ENCODE results near the gene MSMO1. TPM values are rescaled to one million over a fixed set of nuclear protein-coding genes. Genes with fewer than 3 reads are reported as not detected.

Gene MSMO1
- total RNA-seq, 1 experiment from 2014 or later, result 72.9 TPM

DNA sequence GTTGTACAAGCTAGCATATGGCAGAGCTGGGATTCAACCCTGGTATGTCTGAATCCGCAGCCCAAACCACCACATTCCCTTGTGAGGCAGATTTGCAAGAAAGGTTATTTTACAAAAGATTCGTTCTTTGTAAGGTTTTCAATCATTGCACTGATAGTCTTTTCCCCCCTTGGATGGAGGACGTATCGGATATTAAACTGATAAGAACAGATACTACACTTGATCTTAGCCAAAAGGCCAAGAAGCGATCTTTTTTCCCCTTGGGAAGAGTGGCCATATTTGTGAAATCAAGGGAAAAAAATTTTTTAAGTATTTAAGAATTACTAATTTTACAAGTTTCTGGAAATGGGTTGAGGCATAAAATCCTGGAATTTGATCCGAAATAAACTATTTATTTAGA, 34.4 kb upstream of the MSMO1 start:
- no peaks in the 10 kb centered on the region for H3K27me3 Mint-ChIP-seq (ENCODE audit: low read depth)
- ATAC-seq (no peak), DNase-seq (ENCODE audit: low spot score) (no peak)
- ChIA-PET CTCF (no interaction called here), POLR2A (no interaction called here)
- H3K4me3 Mint-ChIP-seq, result no peak overlapping the region
- H3K27ac Mint-ChIP-seq, result no peak overlapping the region
- H3K9me3 Mint-ChIP-seq, result no peaks in the 10 kb centered on the region
- TF ChIP-seq GTF2I (CRISPR knock-in tag; conservative IDR thresholded peaks at IDR 0.05), result no peak
- H3K4me1 Mint-ChIP-seq, result peaks cover 13% of the 10 kb centered on the region
- peaks cover under 1% of the 10 kb centered on the region; the same call in 1 of the 2 replicates for H3K36me3 Mint-ChIP-seq

DNA sequence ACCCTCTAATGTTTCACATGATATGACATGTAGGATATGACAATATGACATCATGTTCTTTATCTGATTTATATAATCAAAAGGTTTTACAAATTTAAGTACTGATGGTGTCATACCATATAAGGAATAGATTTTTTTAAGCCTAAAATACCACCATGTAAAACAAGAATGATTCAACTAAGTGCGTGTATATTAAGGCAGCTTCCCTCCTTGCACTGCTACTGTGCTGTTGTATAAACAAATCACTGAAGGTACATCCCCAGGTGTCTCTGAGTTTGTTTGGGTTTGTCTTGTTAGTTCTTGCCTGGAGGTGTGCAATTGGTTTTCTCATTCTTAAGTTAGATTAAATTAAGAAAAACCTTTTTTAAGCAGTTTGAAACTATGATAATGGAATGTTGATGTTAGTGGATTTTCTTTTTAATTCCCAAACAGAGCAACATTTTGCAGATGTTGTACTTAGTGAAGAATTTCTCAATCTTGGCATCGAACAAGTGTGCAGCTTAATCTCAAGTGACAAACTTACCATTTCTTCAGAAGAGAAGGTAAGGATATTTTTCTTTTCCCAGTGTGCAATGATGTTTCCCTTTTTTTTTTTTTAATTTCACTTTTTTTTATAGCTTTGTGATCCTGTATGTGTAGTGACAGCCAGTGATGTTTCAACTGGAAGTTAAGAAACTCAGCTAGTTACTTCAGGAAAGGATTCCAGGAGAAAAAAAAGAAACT, 33.4 kb upstream of the MSMO1 start:
- H3K27ac Mint-ChIP-seq, result peak overlapping the region; percentile 77
- CTCF ChIA-PET, result interaction anchor here (0.6 to 1.7 kb wide), 3 partner anchors 61 to 163 kb away, joined by 4 to 5 read pairs (median 4); no protein-coding TSS in a partner anchor
- peaks cover 13% of the 10 kb centered on the region for H3K4me1 Mint-ChIP-seq
- no peak overlapping the region for H3K4me3 Mint-ChIP-seq
- H3K9me3 Mint-ChIP-seq, result no peaks in the 10 kb centered on the region
- ATAC-seq, result no peak
- POLR2A ChIA-PET, result no interaction called here
- no peak for DNase-seq (ENCODE audit: low spot score)
- no peaks in the 10 kb centered on the region for H3K27me3 Mint-ChIP-seq (ENCODE audit: low read depth)
- peaks cover 2% of the 10 kb centered on the region; the same call in 1 of the 2 replicates for H3K36me3 Mint-ChIP-seq
- TF ChIP-seq SMAD4 (CRISPR knock-in tag; IDR thresholded peaks at IDR 0.05) (no peak), MYBL2 (CRISPR knock-in tag; IDR thresholded peaks at IDR 0.05) (no peak), NFYB (CRISPR knock-in tag; conservative IDR thresholded peaks at IDR 0.05; ENCODE audit: low read depth) (no peak), GTF2I (CRISPR knock-in tag; conservative IDR thresholded peaks at IDR 0.05) (no peak)

DNA sequence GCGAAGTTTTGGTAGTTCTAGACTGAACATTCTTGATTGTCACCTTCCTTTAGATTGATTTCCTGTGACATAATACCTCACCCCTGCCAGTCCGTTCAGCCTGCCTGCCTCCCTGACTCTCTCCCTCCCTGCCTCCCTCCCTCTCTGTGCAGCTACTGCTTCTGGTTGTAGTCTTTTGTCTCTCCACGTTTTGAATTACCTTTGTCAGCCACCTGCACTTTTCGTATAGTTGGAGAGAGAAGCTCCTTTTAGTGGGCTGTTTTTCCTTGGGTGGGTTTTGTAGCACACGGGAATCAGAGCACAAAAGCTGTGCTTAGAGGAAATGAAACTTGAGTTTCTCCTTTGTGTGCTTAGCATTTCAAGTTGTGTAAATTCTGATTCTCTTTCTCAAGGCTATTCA, 32.6 kb upstream of the MSMO1 start:
- ATAC-seq, result peak; percentile 59
- TF ChIP-seq, protein P1, sequence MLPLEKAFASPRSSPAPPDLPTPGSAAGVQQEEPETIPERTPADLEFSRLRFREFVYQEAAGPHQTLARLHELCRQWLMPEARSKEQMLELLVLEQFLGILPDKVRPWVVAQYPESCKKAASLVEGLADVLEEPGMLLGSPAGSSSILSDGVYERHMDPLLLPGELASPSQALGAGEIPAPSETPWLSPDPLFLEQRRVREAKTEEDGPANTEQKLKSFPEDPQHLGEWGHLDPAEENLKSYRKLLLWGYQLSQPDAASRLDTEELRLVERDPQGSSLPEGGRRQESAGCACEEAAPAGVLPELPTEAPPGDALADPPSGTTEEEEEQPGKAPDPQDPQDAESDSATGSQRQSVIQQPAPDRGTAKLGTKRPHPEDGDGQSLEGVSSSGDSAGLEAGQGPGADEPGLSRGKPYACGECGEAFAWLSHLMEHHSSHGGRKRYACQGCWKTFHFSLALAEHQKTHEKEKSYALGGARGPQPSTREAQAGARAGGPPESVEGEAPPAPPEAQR (CRISPR knock-in tag; IDR thresholded peaks at IDR 0.05), result no peak
- TF ChIP-seq NFE2L1 (CRISPR knock-in tag; IDR thresholded peaks at IDR 0.05) (no peak), OVOL2 (CRISPR knock-in tag; IDR thresholded peaks at IDR 0.05; ENCODE audit: borderline replicate concordance) (no peak), TP53 (CRISPR knock-in tag; IDR thresholded peaks at IDR 0.05) (no peak), TEAD4 (CRISPR knock-in tag; IDR thresholded peaks at IDR 0.05) (no peak), ZNF671 (CRISPR knock-in tag; IDR thresholded peaks at IDR 0.05) (no peak), ZNF317 (CRISPR knock-in tag; IDR thresholded peaks at IDR 0.05; ENCODE audit: borderline replicate concordance, low read depth) (no peak)
- TF ChIP-seq, protein P2, sequence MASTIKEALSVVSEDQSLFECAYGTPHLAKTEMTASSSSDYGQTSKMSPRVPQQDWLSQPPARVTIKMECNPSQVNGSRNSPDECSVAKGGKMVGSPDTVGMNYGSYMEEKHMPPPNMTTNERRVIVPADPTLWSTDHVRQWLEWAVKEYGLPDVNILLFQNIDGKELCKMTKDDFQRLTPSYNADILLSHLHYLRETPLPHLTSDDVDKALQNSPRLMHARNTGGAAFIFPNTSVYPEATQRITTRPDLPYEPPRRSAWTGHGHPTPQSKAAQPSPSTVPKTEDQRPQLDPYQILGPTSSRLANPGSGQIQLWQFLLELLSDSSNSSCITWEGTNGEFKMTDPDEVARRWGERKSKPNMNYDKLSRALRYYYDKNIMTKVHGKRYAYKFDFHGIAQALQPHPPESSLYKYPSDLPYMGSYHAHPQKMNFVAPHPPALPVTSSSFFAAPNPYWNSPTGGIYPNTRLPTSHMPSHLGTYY (CRISPR knock-in tag; IDR thresholded peaks at IDR 0.05), result no peak
- TF ChIP-seq, protein P3, sequence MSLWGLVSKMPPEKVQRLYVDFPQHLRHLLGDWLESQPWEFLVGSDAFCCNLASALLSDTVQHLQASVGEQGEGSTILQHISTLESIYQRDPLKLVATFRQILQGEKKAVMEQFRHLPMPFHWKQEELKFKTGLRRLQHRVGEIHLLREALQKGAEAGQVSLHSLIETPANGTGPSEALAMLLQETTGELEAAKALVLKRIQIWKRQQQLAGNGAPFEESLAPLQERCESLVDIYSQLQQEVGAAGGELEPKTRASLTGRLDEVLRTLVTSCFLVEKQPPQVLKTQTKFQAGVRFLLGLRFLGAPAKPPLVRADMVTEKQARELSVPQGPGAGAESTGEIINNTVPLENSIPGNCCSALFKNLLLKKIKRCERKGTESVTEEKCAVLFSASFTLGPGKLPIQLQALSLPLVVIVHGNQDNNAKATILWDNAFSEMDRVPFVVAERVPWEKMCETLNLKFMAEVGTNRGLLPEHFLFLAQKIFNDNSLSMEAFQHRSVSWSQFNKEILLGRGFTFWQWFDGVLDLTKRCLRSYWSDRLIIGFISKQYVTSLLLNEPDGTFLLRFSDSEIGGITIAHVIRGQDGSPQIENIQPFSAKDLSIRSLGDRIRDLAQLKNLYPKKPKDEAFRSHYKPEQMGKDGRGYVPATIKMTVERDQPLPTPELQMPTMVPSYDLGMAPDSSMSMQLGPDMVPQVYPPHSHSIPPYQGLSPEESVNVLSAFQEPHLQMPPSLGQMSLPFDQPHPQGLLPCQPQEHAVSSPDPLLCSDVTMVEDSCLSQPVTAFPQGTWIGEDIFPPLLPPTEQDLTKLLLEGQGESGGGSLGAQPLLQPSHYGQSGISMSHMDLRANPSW (CRISPR knock-in tag; conservative IDR thresholded peaks at IDR 0.05; ENCODE audit: low read depth), result no peak
- DNase-seq (ENCODE audit: low spot score), result no peak
- Mint-ChIP-seq H3K27ac (peak overlapping the region; percentile 77; the same call in 1 of the 2 replicates), H3K4me1 (peaks cover 13% of the 10 kb centered on the region), H3K4me3 (no peak overlapping the region), H3K9me3 (no peaks in the 10 kb centered on the region), H3K27me3 (ENCODE audit: low read depth) (no peaks in the 10 kb centered on the region), H3K36me3 (peaks cover 5% of the 10 kb centered on the region)
- POLR2A ChIA-PET, result no interaction called here
- CTCF ChIA-PET, result interaction anchor here (0.6 to 1.7 kb wide), 3 partner anchors 61 to 164 kb away, joined by 4 to 5 read pairs (median 4); no protein-coding TSS in a partner anchor

DNA sequence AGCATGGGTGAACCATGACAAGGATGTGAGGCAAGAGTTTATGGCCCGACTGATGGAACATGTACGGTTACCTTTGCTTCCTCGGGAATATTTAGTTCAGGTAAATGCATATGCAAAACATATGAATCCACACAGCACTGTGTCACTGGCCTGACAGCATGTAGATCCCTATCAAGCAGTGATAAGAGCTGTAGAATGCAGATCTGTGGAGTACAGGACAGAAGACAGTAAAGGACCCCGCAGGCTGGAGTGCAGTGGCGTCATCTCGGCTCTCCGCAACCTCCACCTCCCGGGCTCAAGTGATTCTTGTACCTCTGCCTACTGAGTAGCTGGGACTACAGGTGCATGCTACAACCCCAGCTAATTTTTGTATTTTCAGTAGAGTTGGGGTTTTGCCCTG, 29.8 kb upstream of the MSMO1 start:
- no peak overlapping the region for H3K4me3 Mint-ChIP-seq
- H3K27ac Mint-ChIP-seq, result no peak overlapping the region
- no peaks in the 10 kb centered on the region for H3K27me3 Mint-ChIP-seq (ENCODE audit: low read depth)
- peaks cover 13% of the 10 kb centered on the region for H3K4me1 Mint-ChIP-seq
- no peaks in the 10 kb centered on the region for H3K9me3 Mint-ChIP-seq
- no peak for ATAC-seq
- CTCF ChIA-PET, result no interaction called here
- DNase-seq (ENCODE audit: low spot score), result no peak
- peaks cover 5% of the 10 kb centered on the region for H3K36me3 Mint-ChIP-seq
- POLR2A ChIA-PET, result no interaction called here
- no peak for TF ChIP-seq ZNF671 (CRISPR knock-in tag; IDR thresholded peaks at IDR 0.05)
- TF ChIP-seq, protein P4, sequence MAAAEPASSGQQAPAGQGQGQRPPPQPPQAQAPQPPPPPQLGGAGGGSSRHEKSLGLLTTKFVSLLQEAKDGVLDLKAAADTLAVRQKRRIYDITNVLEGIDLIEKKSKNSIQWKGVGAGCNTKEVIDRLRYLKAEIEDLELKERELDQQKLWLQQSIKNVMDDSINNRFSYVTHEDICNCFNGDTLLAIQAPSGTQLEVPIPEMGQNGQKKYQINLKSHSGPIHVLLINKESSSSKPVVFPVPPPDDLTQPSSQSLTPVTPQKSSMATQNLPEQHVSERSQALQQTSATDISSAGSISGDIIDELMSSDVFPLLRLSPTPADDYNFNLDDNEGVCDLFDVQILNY (CRISPR knock-in tag; IDR thresholded peaks at IDR 0.05), result no peak
- TF ChIP-seq FOXP1 (CRISPR knock-in tag; IDR thresholded peaks at IDR 0.05; ENCODE audit: borderline replicate concordance), result no peak
- TF ChIP-seq, protein P5, sequence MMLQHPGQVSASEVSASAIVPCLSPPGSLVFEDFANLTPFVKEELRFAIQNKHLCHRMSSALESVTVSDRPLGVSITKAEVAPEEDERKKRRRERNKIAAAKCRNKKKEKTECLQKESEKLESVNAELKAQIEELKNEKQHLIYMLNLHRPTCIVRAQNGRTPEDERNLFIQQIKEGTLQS (CRISPR knock-in tag; conservative IDR thresholded peaks at IDR 0.05), result no peak
- no peak for TF ChIP-seq ZNF423 (CRISPR knock-in tag; IDR thresholded peaks at IDR 0.05)
- TF ChIP-seq ZNF317 (CRISPR knock-in tag; IDR thresholded peaks at IDR 0.05; ENCODE audit: borderline replicate concordance, low read depth), result no peak
- TF ChIP-seq ELF4 (CRISPR knock-in tag; IDR thresholded peaks at IDR 0.05; ENCODE audit: low read depth), result no peak
- TF ChIP-seq, protein P6, sequence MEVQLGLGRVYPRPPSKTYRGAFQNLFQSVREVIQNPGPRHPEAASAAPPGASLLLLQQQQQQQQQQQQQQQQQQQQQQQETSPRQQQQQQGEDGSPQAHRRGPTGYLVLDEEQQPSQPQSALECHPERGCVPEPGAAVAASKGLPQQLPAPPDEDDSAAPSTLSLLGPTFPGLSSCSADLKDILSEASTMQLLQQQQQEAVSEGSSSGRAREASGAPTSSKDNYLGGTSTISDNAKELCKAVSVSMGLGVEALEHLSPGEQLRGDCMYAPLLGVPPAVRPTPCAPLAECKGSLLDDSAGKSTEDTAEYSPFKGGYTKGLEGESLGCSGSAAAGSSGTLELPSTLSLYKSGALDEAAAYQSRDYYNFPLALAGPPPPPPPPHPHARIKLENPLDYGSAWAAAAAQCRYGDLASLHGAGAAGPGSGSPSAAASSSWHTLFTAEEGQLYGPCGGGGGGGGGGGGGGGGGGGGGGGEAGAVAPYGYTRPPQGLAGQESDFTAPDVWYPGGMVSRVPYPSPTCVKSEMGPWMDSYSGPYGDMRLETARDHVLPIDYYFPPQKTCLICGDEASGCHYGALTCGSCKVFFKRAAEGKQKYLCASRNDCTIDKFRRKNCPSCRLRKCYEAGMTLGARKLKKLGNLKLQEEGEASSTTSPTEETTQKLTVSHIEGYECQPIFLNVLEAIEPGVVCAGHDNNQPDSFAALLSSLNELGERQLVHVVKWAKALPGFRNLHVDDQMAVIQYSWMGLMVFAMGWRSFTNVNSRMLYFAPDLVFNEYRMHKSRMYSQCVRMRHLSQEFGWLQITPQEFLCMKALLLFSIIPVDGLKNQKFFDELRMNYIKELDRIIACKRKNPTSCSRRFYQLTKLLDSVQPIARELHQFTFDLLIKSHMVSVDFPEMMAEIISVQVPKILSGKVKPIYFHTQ (CRISPR knock-in tag; IDR thresholded peaks at IDR 0.05), result no peak

Measured in WTC11 (cell line).